NCI-H1105 treated with DMSO at 0.1 percent for 48 hours (cell line): ENCODE data around the gene PTPRR.
"Not testable (repeated sequence)": the region's sequence is repeated elsewhere in the genome, so short reads cannot be mapped to it uniquely, and the experiment has no call there.

Experiments used
- DNase-seq: peaks from one replicate; lab custom pipeline; 2025; lab: John Stamatoyannopoulos, UW

PTPRR gene

DNA sequence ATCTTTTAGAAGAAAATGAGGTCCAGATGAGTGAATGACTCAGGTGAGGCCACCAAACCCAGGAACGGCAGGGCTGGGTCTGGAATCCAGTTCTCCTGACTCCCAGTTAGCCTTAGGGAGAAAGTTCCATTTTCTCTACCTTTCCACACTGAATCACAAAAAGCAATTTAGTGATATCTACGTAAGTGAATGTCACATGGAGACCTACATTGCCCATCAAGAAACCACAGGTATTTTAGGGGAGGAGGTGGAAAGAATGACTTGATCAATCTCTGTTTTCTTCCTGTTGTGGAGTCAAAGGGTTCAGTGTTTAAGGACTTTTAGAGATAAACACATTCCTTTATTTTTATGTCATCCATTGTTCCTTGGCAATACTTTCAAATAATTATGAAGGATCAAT, 176.4 kb downstream of the PTPRR start:
- no peak for DNase-seq

DNA sequence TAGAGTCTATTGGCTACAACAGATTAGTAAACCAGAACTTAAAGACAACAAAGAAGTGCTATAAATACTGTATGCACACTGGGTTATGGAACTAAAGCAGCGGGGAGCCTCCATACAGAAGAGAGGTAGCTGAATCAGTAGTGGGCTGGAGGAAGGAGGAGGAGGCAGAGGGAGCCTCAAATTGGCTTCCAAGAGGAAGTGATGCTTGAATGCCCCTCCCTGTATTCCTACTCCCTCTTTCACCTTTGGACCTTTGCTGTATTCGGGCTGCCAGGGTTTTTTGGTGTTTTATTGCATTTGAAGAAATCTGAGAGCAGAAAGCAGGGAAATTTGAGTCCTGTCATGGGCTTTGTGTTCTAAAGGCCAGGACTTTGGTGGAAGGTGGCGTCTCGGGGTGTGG, 179.3 kb downstream of the PTPRR start:
- DNase-seq = no peak

DNA sequence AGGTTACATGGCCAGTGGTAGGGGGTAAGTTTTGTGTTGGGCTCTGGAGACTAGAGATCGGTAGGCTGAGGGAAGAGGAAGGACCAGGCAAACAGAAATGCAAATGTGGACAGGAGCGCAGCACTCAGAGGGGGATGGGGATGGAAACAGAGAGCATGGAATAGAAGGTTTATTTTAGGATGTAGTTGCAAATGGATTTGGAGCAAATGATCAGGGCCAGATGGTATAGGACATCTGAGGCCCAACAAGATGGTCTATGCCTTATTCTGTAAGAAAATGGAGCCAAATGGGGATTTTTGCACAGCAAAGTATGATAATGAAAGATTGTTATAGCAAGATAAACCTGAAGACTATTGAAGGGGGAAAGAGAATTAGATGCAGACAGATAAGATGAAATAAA, 180.8 kb downstream of the PTPRR start:
- no peak for DNase-seq

DNA sequence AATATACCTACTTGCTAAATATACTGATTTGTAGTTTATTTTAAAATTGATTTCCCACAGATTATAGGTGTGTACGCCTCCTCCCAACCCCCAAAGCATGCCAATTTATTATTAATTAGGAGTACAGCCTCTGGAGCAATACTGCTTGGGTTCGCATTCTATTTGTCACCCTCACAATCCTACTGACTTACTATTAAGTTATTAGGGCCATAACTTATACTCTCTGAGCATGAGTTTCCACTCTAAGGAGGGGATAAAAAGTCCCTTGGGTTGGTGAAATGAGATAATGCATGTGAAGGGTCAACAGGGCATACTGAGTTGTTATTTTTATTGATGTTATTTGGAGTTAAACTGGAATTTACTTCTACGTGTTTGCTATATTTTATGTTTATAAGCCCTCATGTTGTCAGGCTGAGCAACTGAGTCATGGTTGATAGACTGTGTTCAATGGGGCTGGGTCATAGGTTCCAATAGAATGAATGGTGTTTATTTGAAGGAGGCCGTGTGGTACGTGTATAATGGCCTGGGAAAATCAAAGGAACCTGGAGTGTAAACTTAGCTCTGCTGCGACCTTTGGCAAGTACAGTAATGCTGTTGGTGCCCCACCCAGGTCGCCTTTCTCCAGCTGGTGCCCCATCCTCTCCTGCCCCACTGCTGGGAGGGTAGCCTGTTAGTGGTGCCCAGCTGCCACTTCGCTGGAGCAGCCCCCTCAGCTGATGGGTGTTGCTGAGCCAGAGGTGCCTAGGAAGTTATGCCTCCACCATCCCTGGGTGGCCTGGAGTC, 184.0 kb downstream of the PTPRR start:
- DNase-seq = no peak

DNA sequence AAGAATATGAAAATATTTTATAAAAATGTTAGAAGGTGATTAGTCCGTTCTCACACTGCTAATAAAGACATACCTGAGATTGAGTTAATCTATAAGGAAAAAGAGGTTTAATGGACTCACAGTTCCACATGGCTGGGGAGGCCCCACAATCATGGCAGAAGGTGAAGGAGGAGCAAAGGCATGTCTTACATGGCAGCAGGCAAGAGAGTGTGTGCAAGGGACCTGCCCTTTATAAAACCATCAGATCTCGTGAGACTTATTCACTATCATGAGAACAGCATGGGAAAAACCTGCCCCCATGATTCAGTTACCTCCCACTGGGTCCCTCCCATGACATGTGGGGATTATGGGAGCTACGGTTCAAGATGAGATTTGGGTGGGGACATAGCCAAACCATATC, 185.3 kb downstream of the PTPRR start:
- not testable (repeated sequence) for DNase-seq

DNA sequence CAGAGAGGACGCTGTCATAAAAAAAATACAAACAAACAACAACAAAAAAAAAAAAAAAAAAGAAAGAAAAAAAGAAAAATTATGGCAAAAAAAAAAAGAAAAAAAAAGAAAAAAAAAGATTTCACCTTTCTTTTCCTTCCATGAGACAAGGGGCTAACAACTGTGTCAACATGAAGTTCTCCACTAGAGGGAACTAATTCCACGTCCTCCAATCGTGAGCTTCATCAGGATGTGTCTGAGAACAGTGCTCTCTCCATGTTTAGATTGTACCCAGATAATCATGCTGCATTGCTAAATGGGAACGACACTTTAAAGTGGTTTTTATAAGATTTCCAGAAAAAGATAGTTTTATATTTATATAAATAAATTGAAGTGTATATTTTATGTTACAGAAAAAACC, 187.2 kb downstream of the PTPRR start:
- peak; percentile 77 for DNase-seq

DNA sequence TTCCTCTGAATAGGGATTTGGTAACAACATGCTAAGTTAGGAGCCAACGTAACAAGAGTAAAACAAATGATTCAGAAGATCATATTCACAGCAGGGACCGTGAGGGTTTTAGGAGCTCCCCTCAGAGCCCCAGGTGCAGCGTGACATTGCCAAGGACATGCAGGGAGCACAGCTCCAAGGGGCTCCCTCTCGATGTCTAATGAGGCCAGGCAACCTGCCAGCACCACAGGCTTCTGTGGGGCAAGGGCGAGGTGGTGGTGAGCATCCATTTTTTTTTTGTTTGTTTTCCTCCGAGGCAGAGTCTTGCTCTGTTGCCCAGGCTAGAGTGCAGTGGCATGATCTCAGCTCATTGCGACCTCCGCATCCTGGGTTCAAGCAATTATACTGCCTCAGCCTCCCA, 188.3 kb downstream of the PTPRR start:
- peak; percentile 37 for DNase-seq

DNA sequence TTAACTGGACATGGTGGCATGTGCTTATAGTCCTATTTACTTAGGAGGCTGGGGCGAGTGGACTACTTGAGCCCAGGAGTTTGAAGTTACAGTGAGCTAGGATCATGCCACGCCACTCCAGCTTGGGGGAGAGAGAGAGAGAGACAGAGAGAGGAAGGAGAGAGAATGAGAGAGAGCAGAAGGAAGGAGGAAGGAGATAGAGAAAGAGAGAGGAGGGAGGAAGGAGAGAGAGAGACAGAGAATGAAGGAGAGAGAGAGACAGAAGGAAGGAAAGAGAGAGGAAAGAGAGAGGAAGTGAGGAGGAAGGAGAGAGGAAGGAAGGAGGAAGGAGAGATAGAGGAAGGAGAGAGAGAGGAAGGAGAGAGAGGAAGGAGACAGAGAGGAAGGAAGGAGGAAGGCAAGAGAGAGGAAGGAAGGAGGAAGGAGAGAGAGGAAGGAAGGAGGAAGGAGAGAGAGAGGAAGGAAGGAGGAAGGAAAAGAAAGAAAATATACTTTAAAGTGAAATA, 189.8 kb downstream of the PTPRR start:
- no peak for DNase-seq

DNA sequence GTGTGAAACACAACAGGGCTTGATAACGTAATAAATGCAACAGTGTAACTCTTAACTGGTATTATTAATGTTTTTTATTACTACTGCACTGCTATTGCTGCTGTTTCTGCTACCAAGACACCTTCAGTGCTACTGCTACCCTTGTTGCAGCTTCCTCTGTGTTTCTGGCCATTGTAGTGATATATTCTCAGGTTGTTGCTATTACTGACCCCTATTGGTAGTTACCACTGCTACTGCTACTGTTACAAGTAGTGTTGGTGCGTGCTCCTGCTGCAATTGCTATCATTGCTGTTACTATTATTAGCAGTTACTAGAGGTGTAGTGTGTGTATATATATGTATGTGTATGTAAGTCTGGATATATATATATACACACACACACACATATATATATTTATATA, 196.1 kb downstream of the PTPRR start:
- no peak for DNase-seq

DNA sequence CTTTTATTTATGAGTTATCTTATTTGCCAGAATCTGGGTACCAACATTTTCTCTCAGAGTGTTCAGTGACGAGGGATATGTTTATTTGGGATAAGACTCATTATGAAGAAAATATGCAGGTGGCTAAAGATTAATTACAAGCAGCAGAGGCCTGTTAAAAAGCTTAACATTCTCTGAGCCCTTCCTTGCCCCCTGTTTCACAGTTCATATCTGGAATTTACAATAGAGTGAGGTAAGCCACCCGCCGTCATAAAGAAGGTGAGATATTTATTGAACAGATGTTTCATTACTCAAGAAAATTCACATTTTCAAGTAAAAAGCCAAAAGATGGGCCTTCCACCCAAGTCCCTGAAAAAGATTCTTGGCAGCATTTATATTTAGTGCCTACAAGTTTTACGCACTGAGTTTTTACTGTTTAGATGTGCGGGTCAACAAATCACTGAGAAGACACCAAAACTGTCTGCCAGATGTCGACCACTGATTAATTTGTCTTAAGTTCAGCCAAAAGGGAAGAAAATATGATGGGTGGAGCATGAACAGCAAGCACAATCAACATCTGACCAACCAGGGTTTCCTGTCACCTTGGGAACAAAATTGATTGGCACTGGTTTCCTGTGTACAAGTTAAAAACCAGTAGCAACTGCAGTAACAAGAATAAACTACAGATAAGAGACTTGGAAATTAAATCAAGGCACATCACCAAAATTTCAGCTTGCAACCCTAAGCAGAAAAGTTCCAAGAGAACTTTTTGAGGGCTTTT, 197.8 kb downstream of the PTPRR start:
- no peak for DNase-seq

DNA sequence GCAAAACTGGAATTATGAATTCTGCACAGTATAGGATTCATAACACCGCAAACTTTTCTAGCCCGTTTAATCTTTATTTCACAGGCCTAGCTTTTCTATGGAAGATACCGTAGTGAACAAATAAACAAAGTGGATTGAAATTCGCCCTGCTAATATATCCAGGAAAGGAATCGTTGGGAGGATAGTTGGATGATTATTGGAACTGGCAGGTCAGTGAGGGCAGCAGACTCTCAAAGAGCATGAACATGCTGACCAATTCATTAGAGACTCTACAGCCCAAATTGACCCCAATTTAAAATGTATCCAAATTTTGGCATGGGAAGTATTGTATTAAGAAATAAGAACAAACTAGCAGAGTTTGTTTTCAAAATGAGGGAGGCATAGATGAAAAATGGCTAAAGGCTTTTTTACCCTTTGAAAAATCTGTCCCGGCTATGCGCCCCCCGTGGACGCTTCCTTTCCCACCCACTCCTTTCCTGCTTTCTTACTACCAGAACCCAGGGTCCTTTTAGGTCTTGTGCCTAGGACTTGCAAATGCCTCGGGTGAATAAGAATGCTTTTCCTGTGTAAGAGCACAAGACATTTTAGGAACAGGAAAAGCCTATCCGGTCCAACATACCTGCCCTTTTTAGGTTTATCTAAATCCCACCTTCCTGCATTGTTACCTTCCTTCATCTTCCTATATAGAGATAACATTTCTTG, 198.7 kb downstream of the PTPRR start:
- DNase-seq = no peak

DNA sequence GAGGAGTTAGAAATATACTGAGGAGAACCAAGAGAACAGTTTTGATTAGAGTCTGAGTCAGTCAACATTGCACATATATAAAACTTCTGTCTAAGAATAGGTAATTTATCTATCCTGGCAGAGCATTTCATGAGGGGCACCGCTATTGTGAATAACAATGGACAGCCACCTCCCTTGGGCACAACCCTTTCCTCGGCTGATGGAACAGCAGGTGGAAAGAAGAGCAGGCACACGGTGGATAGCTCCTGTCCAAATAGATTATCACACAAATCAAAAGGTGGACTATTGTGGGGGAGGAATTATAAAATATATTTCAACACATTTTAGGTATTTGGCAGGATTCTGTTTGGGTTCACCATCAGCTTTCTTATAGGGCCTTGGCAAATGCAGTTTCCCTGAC, 199.3 kb downstream of the PTPRR start:
- DNase-seq = no peak

DNA sequence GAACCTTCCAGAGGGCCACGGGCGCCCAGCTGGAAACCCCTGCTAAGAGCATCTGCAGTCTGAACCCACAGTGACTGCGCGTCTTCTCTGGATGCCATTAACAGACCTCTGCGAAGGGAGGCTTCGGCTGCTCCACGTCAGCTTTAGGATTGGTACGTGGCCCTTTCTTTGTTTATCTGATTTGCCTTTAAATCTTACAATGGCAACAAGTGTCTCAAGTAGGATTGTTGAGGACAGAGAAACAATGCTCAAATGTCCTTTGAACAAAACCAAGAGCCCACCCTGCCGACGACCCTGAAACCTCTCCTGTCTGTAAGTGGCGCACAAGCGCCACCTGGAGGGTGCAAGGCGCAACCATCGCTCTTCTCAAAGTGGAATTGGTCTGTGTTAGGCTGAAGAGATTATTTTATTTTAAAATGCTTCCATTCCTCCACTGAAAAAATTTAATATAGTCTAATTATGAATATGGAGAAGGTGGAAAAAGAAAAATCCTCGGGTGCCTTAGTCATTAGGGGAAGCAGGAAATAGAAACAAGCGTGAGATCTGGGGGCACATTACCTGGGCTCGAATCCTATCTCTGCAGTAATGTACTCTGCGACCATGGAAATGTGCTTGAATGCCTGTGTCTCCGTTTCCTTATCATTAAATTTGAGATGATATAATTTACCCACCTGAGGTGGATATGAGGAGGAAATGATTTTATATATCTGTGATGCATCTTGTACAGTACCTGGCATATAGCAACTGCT, 200.7 kb downstream of the PTPRR start:
- DNase-seq = peak; percentile 34

DNA sequence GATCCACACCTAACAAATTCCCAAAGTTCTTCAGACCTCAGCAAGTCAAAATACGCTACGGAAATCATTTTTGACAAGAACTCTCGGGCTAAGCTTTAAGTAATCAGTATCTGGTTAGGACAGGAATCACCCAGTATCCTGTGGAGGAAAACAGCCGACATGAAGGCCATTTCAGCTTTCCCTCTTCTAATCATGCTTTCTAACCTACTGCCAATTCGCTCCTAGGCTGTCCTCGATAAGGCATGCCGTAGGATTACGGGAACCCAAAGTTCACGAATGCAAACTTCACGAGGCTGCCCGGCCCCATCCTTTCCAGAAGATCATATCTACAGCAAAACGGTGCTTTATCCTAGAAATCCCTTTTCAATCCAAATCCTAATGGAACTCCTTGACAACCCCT, 201.5 kb downstream of the PTPRR start:
- no peak for DNase-seq

DNA sequence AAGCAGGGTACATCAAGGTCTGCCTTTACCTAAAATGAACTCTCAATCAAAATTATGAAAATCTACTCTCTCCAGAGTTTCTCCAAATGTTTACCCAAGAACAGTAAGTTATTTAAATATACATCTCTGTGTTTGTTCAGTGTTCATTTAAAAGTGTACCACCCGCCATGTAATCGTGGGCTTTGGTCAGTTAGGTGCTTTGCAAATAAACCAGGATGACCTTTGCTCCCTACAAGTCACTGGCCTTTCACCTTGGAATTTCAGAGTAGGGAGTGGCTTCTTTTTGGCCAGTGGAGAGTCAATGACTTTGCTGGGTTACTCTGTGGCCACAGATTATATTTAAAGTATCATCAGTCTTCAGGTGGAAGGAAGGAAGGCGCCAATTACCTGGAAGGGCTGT, 208.7 kb downstream of the PTPRR start:
- DNase-seq = no peak

DNA sequence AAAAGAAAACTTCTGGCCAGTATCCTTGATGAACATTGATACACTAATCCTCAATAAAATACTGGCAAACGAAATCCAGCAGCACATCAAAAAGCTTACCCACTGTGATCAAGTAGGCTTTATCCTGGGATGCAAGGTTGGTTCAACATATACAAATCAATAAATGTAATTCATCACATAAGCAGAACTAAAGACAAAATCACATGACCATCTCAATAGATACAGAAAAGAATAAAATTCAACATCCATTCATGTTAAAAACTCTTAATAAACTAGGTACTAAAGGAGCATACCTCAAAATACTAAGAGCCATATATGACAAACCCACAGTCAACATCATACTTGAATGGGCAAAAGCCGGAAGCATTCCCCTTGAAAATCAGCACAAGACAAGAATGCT, 211.5 kb downstream of the PTPRR start:
- DNase-seq = no peak

DNA sequence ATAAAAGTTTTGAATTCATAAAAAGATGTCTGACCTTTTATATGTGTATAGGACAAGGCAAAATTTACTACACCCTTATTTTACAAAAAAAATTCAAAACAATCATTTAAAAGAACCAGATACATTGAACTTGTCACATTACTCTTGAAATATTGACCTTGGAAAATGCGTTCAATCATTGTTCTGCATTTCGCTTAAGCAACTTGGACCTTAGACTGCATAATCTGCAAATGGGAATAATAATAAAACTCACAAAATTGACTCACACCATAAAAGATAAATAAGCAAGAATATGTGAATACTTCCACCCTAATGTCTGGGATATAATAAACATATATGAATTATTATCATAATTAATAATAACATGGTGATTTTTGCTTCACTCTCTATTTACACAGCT, 213.9 kb downstream of the PTPRR start:
- DNase-seq = no peak

DNA sequence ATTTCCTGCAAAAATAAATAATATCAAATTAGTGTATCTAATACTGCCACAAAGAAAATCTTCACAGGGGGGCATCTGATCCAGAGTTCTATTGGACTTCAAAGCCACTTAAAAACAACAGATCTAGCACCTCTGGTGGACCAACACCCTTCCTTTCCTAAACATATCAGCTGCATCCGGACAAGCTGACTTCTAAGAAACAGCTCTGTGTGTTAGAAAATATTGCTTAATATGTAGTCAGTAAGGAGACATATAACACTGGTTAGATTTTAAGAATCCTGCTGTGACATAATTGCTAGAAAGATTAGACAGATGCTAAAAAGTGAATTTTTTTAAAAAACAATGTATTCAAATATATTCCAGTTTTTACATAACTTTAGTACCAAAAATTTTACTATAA, 222.2 kb downstream of the PTPRR start:
- DNase-seq = no peak

DNA sequence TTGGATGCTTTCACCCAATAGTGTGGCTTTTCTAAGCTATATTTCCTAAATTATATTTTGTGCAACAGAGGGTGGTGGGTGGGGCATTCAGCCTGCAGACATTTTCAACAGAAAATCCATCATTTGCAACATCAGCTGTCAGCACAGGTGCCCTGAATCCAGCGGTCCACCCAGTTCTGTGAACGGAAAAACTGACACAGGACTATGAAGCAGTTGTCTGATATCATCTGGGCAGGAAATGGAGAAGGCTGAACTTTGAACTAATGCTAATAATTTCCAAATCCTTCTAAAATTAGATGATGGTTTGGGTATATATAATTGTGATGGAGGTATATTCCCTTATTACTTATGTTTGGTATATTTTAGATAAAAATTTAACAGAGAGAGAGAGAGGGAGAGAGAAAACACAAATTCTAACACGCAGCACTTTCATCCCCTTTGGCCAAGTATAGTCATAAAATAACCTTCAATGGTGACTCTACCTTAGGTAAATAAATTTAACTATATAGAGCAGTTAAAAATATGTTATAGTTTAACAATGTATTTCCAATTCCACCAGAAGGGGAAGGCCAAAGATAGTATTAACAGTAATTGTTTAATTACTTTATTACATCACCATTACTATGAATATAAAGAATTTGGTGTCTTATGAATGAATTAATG, 225.0 kb downstream of the PTPRR start:
- DNase-seq = no peak

DNA sequence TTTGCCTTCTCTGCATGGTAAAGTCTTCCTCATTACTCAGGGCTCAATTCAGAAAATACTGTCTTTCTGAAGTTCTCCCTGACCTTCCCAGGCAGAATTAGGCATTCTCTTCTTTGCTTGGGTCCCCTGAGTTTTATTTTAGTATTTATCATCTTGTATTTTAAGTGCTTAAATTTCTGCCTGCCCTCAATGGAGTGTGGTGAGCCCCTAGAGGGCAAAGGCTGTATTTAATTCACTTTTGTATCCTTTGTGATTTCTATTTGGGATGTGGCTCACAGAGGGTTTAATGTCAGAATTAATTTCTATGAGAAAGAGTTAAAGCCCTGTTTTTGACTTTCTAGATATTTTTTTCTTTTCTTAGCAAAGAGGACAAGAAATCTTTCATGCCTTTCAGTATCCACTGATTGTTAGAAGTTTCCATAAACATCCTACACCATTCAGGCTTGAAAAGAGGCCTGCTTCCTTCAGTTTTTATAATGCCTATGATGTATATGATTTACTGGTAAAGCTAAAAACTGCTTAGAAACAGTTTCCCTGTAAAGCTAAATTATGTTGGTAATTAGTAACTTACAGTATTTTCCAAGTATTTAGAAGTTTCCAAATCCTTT, 227.8 kb downstream of the PTPRR start:
- DNase-seq = no peak

DNA sequence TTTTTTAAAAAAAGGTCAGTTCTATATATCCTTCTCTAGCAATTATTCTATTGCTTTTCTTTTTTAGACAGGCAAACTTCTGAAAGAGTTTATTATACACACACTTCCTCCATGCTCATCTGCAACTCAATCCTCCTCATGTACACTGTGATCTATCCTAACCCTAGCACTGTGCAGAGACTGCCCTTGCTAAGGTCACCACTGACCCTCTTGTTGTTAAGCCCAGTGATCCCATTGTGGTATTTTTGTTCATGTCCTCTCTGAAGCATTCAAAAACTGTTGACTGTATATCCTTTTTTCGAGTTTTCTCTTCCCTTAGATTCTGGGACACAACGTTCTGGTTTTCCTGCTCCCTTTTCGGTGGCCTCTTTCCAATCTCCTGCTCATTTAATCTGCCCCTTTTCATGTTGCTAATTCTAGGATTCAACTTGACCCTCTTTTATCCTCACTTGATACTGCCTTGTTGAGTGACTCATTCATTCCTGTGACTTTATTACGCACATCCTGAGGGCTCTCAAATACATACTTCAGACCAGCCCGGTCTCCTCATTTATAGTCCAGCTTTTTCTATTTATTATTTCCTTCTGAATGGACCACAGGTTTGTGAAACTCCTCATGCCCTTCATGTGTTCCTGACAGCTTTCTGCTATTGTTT, 229.4 kb downstream of the PTPRR start:
- no peak for DNase-seq
